HG02642 (cell line): ENCODE measurements around the gene TRAPPC2L.

Source experiments
- ATAC-seq: cut with Tn5 transposase; IDR thresholded peaks from one replicate; pipeline ENCODE4 v1.9.1; 2021; ENCODE audit warnings: mild to moderate bottlenecking; ENCODE audit not compliant: unreplicated experiment, poor library complexity

The TRAPPC2L gene

DNA sequence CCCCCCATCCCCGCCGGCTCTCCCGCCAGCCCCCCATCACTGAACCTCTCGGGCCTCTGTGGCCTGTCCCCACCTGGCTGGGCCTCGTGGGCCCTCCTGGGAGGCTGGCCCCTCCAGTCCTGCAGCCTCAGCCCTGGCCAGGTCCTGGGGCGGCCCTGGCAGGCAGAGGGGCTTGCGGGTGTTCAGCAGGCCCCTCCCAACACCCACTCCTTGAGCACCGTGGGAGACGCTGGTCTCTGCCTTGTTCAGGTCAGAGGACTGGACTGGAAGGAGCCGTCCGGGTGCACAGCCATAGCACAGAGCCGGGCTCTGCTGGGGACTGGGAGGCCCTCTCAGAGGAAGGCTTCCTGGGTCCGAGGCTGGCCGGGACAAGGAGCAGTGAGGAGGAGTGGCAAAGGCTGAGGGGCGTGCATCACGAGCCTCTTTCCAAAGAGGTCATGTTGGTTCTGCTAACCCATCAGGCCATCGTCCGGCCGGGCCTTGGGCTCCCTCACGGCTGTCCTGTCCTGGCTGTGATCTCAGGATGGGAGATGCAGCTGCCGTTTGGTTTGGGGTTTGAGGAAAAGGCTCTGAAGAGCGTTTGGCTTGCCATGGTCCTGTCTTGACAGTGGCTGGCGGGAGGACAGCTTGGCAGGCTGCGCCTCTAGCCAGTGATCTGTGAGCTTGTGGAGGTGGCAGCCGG, 15.9 kb downstream of the TRAPPC2L start:
- no peak for ATAC-seq

DNA sequence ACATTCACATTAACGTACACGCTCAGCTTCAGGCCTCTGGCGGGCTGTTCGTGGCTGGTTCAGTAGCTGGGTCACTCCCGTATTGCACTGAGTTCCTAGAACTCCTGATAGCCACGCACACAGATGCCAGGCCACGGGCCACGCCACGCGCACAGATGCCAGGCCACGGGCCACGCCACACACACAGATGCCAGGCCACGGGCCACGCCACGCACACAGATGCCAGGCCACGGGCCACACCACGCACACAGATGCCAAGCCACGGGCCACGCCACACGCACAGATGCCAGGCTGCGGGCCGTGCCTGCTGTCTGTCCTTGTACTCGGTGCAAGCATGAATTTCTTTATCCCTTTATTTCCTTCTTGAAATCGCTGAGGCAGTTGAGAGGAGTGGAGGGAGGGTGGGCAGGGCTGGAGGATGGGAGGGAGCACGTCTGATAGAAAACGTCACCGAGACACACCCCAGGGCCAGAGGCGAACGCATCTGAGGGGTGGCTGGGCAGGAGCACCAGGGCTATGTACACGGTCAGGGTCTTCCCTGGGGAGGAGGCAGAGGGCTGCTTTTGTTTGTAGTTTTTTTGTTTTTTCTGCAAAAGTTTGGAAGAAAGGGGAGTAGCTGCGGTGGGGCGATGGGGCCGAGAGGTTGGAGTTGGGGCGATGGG, 18.1 kb downstream of the TRAPPC2L start:
- no peak for ATAC-seq

DNA sequence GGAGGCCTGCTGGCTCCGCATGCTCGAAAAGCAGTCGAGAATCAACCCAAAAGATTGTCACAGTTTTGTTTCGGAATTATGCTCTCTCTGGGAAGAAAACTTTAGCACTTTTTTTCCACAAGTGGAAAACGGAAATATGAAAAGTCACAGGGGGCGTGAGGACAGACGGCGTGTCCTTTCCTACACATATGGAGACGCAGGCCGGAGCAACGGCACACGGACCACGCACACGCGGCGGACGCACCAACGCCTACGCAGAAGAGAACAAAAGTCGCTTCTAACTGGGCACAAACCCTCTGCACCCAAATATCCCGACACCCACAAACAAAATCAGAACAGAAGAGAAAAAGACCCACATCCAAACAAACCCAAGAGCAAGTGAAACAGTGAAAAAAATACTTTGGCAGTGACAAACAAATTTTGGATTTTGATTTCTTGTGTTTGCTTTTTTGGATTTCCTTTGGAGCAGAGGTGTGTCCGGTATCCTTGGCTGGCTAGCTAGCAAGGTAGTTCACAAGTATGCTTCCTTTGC, 18.8 kb downstream of the TRAPPC2L start:
- no peak for ATAC-seq

DNA sequence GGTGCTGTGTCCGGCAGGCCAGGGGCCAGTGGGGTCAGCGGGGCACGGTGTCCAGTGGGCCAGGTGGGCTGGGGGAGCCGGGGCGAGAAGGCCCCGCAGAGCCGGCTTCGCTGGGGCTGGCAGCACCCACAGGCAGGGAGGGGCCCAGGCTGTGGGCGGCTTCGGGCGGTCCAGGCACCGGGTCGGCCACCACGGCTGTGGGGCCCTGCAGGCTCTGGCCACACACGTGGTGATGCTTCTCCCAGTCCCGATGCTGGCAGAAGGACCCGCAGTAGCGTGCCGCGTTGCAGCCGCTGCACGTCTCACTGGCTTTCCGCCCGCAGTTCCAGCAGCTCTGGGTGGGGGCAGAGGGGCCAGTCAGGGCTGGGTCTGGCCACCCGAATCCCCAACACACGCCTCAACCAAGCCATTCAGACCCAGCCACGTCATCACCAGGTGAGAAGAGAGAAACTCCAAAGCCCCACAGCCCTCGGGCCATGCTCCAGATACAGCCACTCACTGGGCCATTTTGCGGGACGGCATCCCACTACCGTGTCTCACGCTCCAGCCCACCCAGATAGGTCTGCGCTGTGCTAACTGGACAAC, 20.1 kb downstream of the TRAPPC2L start:
- no peak for ATAC-seq

- no peak for ATAC-seq
Observed at GRCh38 chr16:88877564-88878289, 20.8 kb downstream of the TRAPPC2L start.

- no peak for ATAC-seq
Observed at GRCh38 chr16:88878356-88878755, 21.4 kb downstream of the TRAPPC2L start.

DNA sequence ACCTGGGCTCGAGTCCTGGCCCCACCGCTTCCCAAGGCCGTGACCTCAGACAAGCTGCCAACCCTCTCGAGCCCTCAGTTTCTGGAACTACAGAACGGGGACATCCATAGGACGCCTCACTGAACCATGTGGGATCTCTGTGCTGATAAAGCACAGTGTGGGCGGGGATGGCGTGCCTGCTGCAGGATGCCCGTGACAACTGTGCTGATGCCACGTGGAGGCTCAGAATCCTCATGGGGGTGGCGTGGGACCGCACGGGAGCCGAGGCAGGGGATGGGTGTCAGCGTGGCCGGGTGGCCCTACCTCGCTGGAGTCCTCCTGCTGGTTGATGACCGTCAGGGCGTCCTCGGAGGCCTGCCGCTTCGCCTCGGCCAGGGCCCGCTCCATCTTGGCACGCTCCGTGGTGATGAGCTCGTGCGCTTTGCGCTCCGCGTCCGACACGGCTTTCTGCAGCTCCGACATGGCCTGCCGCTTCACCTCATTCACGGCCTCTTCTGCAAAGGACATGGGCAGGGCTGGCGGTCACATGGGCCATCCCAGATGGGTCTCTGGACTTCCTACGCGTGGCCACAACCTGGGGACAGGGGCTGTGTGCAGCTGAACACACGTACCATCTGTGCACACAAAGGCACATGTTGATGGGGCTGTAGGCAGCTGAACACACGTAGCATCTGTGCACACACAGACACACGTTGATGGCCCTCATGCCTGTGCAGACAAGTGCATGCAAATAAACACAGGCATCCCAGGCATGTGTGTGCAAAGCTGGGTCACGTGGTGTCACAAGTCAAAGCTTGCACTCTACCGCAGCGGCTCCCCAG, 22.2 kb downstream of the TRAPPC2L start:
- ATAC-seq: no peak

DNA sequence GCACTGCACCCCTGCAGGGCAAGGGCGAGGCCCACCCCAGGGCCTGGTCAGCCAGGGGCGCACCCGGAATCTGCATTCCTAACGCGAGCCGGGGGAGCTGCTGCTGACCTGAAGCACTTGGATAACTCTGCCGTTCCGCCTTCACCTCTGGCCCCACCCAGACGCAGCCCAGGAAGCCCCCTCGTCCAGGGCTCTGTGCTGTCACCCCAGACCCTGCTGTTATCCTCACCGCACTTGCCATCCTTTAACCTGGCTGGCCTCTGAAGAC, 22.8 kb downstream of the TRAPPC2L start:
- no peak for ATAC-seq

- no peak for ATAC-seq
Observed at GRCh38 chr16:88880226-88881006, 23.5 kb downstream of the TRAPPC2L start.

- no peak for ATAC-seq
Observed at GRCh38 chr16:88881007-88881615, 24.2 kb downstream of the TRAPPC2L start.

GRCh38 chr16:88881675-88882357, 24.9 kb downstream of the TRAPPC2L start:
- ATAC-seq: no peak

DNA sequence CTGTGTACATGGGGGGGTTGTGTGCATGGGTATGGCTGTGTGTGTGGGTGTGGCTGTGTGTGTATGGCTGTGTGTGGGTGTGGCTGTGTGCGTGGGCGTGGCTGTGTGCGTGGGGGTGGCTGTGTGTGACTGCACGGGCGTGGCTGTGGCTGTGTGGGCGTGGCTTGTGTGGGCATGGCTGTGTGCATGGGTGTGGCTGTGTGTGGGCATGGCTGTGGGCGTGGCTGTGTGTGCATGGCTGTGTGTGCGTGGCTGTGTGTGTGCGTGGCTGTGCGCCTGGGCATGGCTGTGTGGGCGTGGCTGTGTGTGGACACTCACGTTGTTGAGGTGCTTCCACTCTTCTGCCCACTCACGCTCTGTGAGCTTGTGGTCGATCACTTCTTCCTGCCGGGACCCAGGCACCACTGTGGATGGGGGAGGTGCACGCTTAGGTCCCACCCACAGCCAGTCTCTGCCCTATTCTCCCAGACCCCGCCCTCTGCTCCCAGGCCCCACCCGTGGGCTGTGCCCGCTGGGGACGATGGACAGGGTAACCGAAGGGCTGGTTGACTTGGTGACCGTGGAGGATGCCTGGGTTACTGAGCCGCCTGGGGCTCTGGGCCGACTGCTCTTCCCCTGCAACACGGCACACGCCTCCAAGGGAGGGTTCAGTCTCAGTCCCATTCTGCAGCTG, 25.6 kb downstream of the TRAPPC2L start:
- ATAC-seq: no peak

- ATAC-seq: no peak
Observed at GRCh38 chr16:88883117-88883895, 26.4 kb downstream of the TRAPPC2L start.

DNA sequence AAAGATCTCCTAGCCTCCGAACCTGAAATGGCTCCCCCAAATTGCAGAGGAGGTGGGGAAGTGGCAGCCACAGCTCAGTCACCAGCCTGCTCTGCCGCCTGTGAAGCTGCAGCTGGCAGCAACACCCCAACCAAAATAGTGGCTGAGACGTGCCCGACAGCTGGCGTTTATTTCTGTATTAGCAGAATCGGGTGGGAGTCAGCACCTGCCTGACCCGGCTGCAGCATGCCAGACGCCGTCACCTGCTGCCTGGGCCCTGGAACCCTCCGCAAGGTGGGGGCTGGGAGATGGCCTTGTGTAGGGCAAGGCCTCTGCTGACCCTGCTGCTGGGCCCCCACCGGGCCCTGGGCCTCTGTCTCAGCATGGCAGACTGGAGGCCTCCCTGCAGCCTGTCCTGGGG, 27.0 kb downstream of the TRAPPC2L start:
- no peak for ATAC-seq

- no peak for ATAC-seq
Observed at GRCh38 chr16:88884569-88885271, 27.8 kb downstream of the TRAPPC2L start.

- no peak for ATAC-seq
Observed at GRCh38 chr16:88885693-88886280, 28.9 kb downstream of the TRAPPC2L start.
